GM19240 (cell line): ENCODE measurements around the gene CYBC1.

Source experiments
- DNase-seq: peaks from one replicate; pipeline ENCODE4 v3.0.0; 2011; ENCODE audit warnings: low spot score; ENCODE audit not compliant: insufficient read length

Gene CYBC1

GRCh38 chr17:82411396-82412053 lies 39.0 kb downstream of the CYBC1 start:
- no peak for DNase-seq

GRCh38 chr17:82410014-82410716 lies 40.4 kb downstream of the CYBC1 start:
- DNase-seq: no peak

- DNase-seq: no peak
Measured at GRCh38 chr17:82408938-82409318, 41.6 kb downstream of the CYBC1 start.

- DNase-seq: no peak
Measured at GRCh38 chr17:82408288-82408937, 42.1 kb downstream of the CYBC1 start.

- DNase-seq: no peak
Measured at GRCh38 chr17:82407255-82407654, 43.3 kb downstream of the CYBC1 start.

GRCh38 chr17:82406131-82406671 lies 44.4 kb downstream of the CYBC1 start:
- DNase-seq: no peak

- DNase-seq: no peak
Measured at GRCh38 chr17:82405051-82405450, 45.5 kb downstream of the CYBC1 start.

- DNase-seq: no peak
Measured at GRCh38 chr17:82403662-82404660, 46.6 kb downstream of the CYBC1 start.

- no peak for DNase-seq
Measured at GRCh38 chr17:82402865-82403264, 47.7 kb downstream of the CYBC1 start.

GRCh38 chr17:82400830-82401229 lies 49.7 kb downstream of the CYBC1 start:
- DNase-seq: peak; percentile 97

GRCh38 chr17:82400206-82400605 lies 50.3 kb downstream of the CYBC1 start:
- no peak for DNase-seq

GRCh38 chr17:82399601-82400101 lies 50.9 kb downstream of the CYBC1 start:
- DNase-seq: no peak

- no peak for DNase-seq
Measured at GRCh38 chr17:82399041-82399441, 51.5 kb downstream of the CYBC1 start.

GRCh38 chr17:82397449-82398335 lies 52.9 kb downstream of the CYBC1 start:
- no peak for DNase-seq

- no peak for DNase-seq
Measured at GRCh38 chr17:82396601-82397435, 53.7 kb downstream of the CYBC1 start.

- no peak for DNase-seq
Measured at GRCh38 chr17:82394278-82394677, 56.3 kb downstream of the CYBC1 start.

- DNase-seq: no peak
Measured at GRCh38 chr17:82392941-82393340, 57.6 kb downstream of the CYBC1 start.
